HL-60 (cell line): ENCODE data around the gene PPP1R16B.
A peak's percentile ranks its signal among the peaks of the same experiment; 100 is the strongest.

Experiments used
- DNase-seq, 2 experiments: peaks; one replicate each; pipeline ENCODE4 v3.0.0-alpha.2; 2010 to 2020; ENCODE audit warnings: low read depth in 1 of 2, low spot score in 1 of 2
- H3K27ac ChIP-seq: fragments of 250-450 bp; sonication (Bioruptor Pico); replicated peaks from 2 replicates; pipeline ENCODE4 v1.5.1; 2020; ENCODE audit warnings: mild to moderate bottlenecking, moderate library complexity
- H3K27me3 ChIP-seq: fragments of 250-450 bp; sonication (Bioruptor Pico); 2 replicates; pipeline ENCODE4 v1.5.1; 2021; ENCODE audit warnings: mild to moderate bottlenecking, moderate library complexity; ENCODE audit not compliant: insufficient read depth, poor library complexity, severe bottlenecking
- H3K4me3 ChIP-seq: replicated peaks from 2 replicates; pipeline ENCODE4 v1.5.1; 2011; ENCODE audit warnings: mild to moderate bottlenecking, control low read depth, low read length; ENCODE audit not compliant: insufficient read depth
- CTCF ChIP-seq: IDR thresholded peaks from one replicate; pipeline ENCODE4 v1.5.1; 2011; ENCODE audit warnings: low read length, control low read depth, inconsistent platforms; ENCODE audit not compliant: insufficient read depth
- GABPA ChIP-seq: IDR thresholded peaks from 2 replicates; pipeline ENCODE4 v1.6.1; 2012; ENCODE audit warnings: low read depth
- POLR2AphosphoS5 ChIP-seq: IDR thresholded peaks from 2 replicates; pipeline ENCODE4 v1.6.1; 2012; ENCODE audit warnings: low read depth
- REST ChIP-seq: IDR thresholded peaks from 2 replicates; pipeline ENCODE4 v1.6.1; 2012; ENCODE audit warnings: low read depth; ENCODE audit not compliant: insufficient replicate concordance
- SPI1 ChIP-seq: IDR thresholded peaks from 2 replicates; pipeline ENCODE4 v1.6.1; 2012; ENCODE audit warnings: low read depth, mild to moderate bottlenecking, borderline replicate concordance

Gene PPP1R16B

GRCh38 chr20:38962044-38962927, 156.8 kb downstream of the PPP1R16B start, which contains the start of gene DHX35:
DHX35 (plus strand) TSS chr20:38962344; CDS start chr20:38962368, 24 bp downstream.
- TF ChIP-seq SPI1 = no peak
- TF ChIP-seq REST = peak; percentile 28
- peak; percentile 90 for TF ChIP-seq POLR2AphosphoS5
- Histone ChIP-seq H3K27ac (peak within 1 kb of the TSS; percentile 79), H3K4me3 (peak within 1 kb of the TSS; percentile 96), H3K27me3 (no peaks in the 10 kb centered on the region)
- peak; percentile 92 to 96 for DNase-seq

GRCh38 chr20:38962928-38963401, 157.5 kb downstream of the PPP1R16B start:
- peak in 1 of 2 experiments; percentile 25 for DNase-seq
- TF ChIP-seq SPI1 (peak; percentile 97), CTCF (no peak), POLR2AphosphoS5 (0 out of 2 replicates have a peak, but pooled peaks have one; percentile 1)
- no peaks in the 10 kb centered on the region for H3K27me3 ChIP-seq

GRCh38 chr20:38963745-38964144, 158.2 kb downstream of the PPP1R16B start:
- no peak overlapping the region for H3K27ac ChIP-seq
- H3K27me3 ChIP-seq = no peaks in the 10 kb centered on the region
- TF ChIP-seq CTCF (no peak), SPI1 (no peak), GABPA (no peak), POLR2AphosphoS5 (no peak), REST (no peak)
- H3K4me3 ChIP-seq = no peak overlapping the region
- no peak for DNase-seq

More at GRCh38 chr20:38962928-38963401, 157.5 kb downstream of the PPP1R16B start:
- Histone ChIP-seq H3K4me3 (peak overlapping the region; percentile 96), H3K27ac (peak overlapping the region; percentile 79)

- no peak for TF ChIP-seq GABPA
- TF ChIP-seq CTCF = no peak
- no peak for TF ChIP-seq POLR2AphosphoS5
- TF ChIP-seq REST = no peak
- TF ChIP-seq SPI1 = no peak
- no peak for DNase-seq
- Histone ChIP-seq H3K27me3 (no peaks in the 10 kb centered on the region), H3K27ac (no peak overlapping the region), H3K4me3 (no peak overlapping the region)
These were observed 159.8 kb downstream of the PPP1R16B start for GRCh38 chr20:38965264-38965663.
